Endothelial cell (in vitro differentiated cells): Measurements from ENCODE around the gene SF3A2. TPM values are rescaled to one million over a fixed set of nuclear protein-coding genes. Genes with fewer than 3 reads are reported as not detected.

Experiments used
- DNase-seq: peaks from one replicate; pipeline ENCODE4 v3.0.0; 2021; ENCODE audit warnings: low spot score
- H3K27ac Mint-ChIP-seq: one replicate; pipeline ENCODE4 v1.8.0; 2021; ENCODE audit warnings: mixed read lengths, inconsistent platforms; ENCODE audit not compliant: unreplicated experiment
- H3K27me3 Mint-ChIP-seq: one replicate; pipeline ENCODE4 v1.8.0; 2021; ENCODE audit warnings: mild to moderate bottlenecking, moderate library complexity, mixed read lengths, inconsistent platforms; ENCODE audit not compliant: unreplicated experiment
- H3K36me3 Mint-ChIP-seq: one replicate; pipeline ENCODE4 v1.8.0; 2021; ENCODE audit warnings: mild to moderate bottlenecking, low read depth, mixed read lengths, inconsistent platforms; ENCODE audit not compliant: unreplicated experiment
- H3K4me1 Mint-ChIP-seq: one replicate; pipeline ENCODE4 v1.8.0; 2021; ENCODE audit warnings: mild to moderate bottlenecking, mixed read lengths, inconsistent platforms; ENCODE audit not compliant: unreplicated experiment
- H3K4me3 Mint-ChIP-seq: one replicate; pipeline ENCODE4 v1.8.0; 2021; ENCODE audit warnings: mild to moderate bottlenecking, mixed read lengths, inconsistent platforms; ENCODE audit not compliant: unreplicated experiment
- H3K9me3 Mint-ChIP-seq: one replicate; pipeline ENCODE4 v1.8.0; 2021; ENCODE audit warnings: mixed read lengths, inconsistent platforms; ENCODE audit not compliant: unreplicated experiment
- total RNA-seq: library from RNA; stranded (reverse); fragmentation: NEBNext Ultra II Directional; extraction: Animal tissue kit (Norgen Biotek cat#: 25700); gene quantifications from one replicate; pipeline ENCODE4 v1.2.1, GENCODE V29; 2021; ENCODE audit not compliant: unreplicated experiment
- TF ChIP-seq, protein P1 (sequence below): fragments of 200-600 bp; sonication (generic); IDR thresholded peaks from one replicate; pipeline ENCODE4 v1.5.0; 2021; ENCODE audit warnings: antibody characterized with exemption; ENCODE audit not compliant: unreplicated experiment

Gene SF3A2
- total RNA-seq, 1 donor from 2014 or later = 137 TPM

DNA sequence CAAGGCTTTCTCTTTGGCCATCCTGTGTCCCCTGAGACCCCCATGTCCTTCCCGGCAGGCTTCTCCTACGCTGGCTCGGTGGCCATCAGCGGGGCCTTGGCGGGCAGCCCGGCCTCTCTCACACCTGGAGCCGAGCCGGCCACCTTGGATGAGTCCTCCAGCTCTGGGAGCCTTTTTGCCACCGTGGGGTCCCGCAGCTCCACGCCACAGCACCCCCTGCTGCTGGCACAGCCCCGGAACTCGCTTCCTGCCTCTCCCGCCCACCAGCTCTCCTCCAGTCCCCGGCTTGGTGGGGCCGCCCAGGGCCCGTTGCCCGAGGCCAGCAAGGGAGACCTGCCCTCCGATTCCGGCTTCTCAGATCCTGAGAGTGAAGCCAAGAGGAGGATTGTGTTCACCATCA is 14.7 kb upstream of the SF3A2 start:
- peaks cover 4% of the 10 kb centered on the region for H3K4me1 Mint-ChIP-seq
- peaks cover 7% of the 10 kb centered on the region for H3K27me3 Mint-ChIP-seq
- H3K36me3 Mint-ChIP-seq = peaks cover 16% of the 10 kb centered on the region
- H3K9me3 Mint-ChIP-seq = no peaks in the 10 kb centered on the region
- no peak overlapping the region for H3K4me3 Mint-ChIP-seq
- no peak overlapping the region for H3K27ac Mint-ChIP-seq
- TF ChIP-seq, protein P1, sequence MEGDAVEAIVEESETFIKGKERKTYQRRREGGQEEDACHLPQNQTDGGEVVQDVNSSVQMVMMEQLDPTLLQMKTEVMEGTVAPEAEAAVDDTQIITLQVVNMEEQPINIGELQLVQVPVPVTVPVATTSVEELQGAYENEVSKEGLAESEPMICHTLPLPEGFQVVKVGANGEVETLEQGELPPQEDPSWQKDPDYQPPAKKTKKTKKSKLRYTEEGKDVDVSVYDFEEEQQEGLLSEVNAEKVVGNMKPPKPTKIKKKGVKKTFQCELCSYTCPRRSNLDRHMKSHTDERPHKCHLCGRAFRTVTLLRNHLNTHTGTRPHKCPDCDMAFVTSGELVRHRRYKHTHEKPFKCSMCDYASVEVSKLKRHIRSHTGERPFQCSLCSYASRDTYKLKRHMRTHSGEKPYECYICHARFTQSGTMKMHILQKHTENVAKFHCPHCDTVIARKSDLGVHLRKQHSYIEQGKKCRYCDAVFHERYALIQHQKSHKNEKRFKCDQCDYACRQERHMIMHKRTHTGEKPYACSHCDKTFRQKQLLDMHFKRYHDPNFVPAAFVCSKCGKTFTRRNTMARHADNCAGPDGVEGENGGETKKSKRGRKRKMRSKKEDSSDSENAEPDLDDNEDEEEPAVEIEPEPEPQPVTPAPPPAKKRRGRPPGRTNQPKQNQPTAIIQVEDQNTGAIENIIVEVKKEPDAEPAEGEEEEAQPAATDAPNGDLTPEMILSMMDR = no peak
- DNase-seq = peak; percentile 40

GRCh38 chr19:2223391-2223790 is 13.2 kb upstream of the SF3A2 start:
- no peak overlapping the region for H3K27ac Mint-ChIP-seq
- H3K4me1 Mint-ChIP-seq = peaks cover 4% of the 10 kb centered on the region
- no peaks in the 10 kb centered on the region for H3K9me3 Mint-ChIP-seq
- DNase-seq = no peak
- peaks cover 12% of the 10 kb centered on the region for H3K36me3 Mint-ChIP-seq
- TF ChIP-seq, protein P1 = no peak
- H3K4me3 Mint-ChIP-seq = no peak overlapping the region
- H3K27me3 Mint-ChIP-seq = peaks cover 9% of the 10 kb centered on the region

GRCh38 chr19:2223959-2224358 is 12.7 kb upstream of the SF3A2 start:
- peak overlapping the region; percentile 67 for H3K27ac Mint-ChIP-seq

DNA sequence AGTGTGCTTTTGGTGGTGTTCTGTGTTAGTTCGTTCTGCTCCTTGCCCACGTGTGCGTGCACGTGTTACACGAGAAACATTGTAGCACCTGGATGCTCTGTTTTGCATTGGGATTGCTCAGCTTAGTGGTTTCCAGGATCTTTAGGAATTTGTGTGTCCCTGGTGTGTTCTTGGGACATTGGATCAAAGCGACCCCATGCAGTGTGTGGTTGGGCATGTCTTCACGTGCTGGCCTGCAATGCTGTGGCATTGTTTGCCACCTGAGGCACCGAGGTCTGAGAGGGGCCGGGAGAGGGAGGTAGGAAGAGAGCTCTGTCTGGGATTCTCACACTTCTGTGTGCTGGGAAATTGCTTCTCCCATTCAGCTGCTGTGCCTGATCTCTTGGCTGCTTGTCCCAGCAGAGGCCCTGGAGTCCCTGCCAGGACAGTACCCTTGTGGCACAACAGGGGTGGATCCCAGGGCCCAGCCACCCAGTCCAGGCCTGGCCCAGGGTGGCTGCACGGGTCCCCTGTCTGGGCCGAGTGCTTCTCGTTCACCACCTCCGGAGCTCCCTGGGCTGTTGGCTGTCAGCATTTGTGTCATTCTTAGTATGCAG is 11.8 kb upstream of the SF3A2 start:
- no peaks in the 10 kb centered on the region for H3K9me3 Mint-ChIP-seq
- no peak for DNase-seq
- TF ChIP-seq, protein P1 = no peak
- peak overlapping the region; percentile 76 for H3K4me3 Mint-ChIP-seq
- H3K4me1 Mint-ChIP-seq = peaks cover 4% of the 10 kb centered on the region
- peak overlapping the region; percentile 67 for H3K27ac Mint-ChIP-seq
- H3K36me3 Mint-ChIP-seq = peaks cover 15% of the 10 kb centered on the region
- H3K27me3 Mint-ChIP-seq = peaks cover 11% of the 10 kb centered on the region

More at GRCh38 chr19:2223959-2224358, 12.7 kb upstream of the SF3A2 start:
- Mint-ChIP-seq H3K4me3 (no peak overlapping the region), H3K36me3 (peaks cover 14% of the 10 kb centered on the region), H3K4me1 (peaks cover 4% of the 10 kb centered on the region), H3K27me3 (peaks cover 11% of the 10 kb centered on the region), H3K9me3 (no peaks in the 10 kb centered on the region)
- TF ChIP-seq, protein P1 = no peak
- DNase-seq = no peak

GRCh38 chr19:2225415-2226050 is 11.1 kb upstream of the SF3A2 start:
- H3K4me1 Mint-ChIP-seq = peaks cover 7% of the 10 kb centered on the region
- peaks cover 13% of the 10 kb centered on the region for H3K27me3 Mint-ChIP-seq
- DNase-seq = no peak
- H3K27ac Mint-ChIP-seq = no peak overlapping the region
- TF ChIP-seq, protein P1 = no peak
- peak overlapping the region; percentile 39 for H3K4me3 Mint-ChIP-seq
- no peaks in the 10 kb centered on the region for H3K9me3 Mint-ChIP-seq
- peaks cover 14% of the 10 kb centered on the region for H3K36me3 Mint-ChIP-seq
